OCI-LY3 (cell line): ENCODE measurements around the gene EIF2AK3.

ENCODE experiments used
- H2AFZ ChIP-seq: fragments of 200-600, 300-600 bp; shearing (Covaris generic); 2 replicates; pipeline ENCODE4 v1.6.0; 2014; ENCODE audit warnings: antibody characterized with exemption, low read depth, low read length
- H3K27ac ChIP-seq: fragments of 200-600, 300-600 bp; sonication (generic); 2 replicates; pipeline ENCODE4 v1.5.1; 2014; ENCODE audit warnings: mild to moderate bottlenecking, low read length, moderate library complexity, mixed read lengths
- H3K27me3 ChIP-seq: fragments of 200-600, 300-600 bp; sonication (generic); 2 replicates; pipeline ENCODE4 v1.6.1; 2014; ENCODE audit warnings: low read depth, low read length, mixed read lengths
- H3K36me3 ChIP-seq: fragments of 200-600, 300-600 bp; sonication (generic); replicated peaks from 2 replicates; pipeline ENCODE3; 2014; ENCODE audit warnings: low read depth, low read length, mixed read lengths
- H3K4me1 ChIP-seq: fragments of 300-600, 200-600 bp; sonication (generic); 2 replicates; pipeline ENCODE4 v1.6.1; 2014; ENCODE audit warnings: low read length, mixed read lengths
- H3K4me2 ChIP-seq: fragments of 200-600, 300-600 bp; sonication (generic); 2 replicates; pipeline ENCODE4 v1.6.1; 2014; ENCODE audit warnings: low read length, mixed read lengths
- H3K4me3 ChIP-seq: fragments of 300-600, 200-600 bp; sonication (generic); 2 replicates; pipeline ENCODE4 v1.5.1; 2014; ENCODE audit warnings: antibody characterized with exemption, mild to moderate bottlenecking, low read length, moderate library complexity
- H3K79me2 ChIP-seq: fragments of 300-600, 200-600 bp; shearing (Covaris generic); 2 replicates; pipeline ENCODE4 v1.6.1; 2014; ENCODE audit warnings: mild to moderate bottlenecking, low read length, mixed read lengths
- H3K9ac ChIP-seq: fragments of 300-600, 200-600 bp; shearing (Covaris generic); 2 replicates; pipeline ENCODE4 v1.6.0; 2014; ENCODE audit warnings: mild to moderate bottlenecking, low read length, moderate library complexity
- H3K9me3 ChIP-seq: fragments of 200-600, 300-600 bp; shearing (Covaris generic); 2 replicates; pipeline ENCODE4 v1.6.1; 2014; ENCODE audit warnings: low read length, mixed read lengths; ENCODE audit not compliant: insufficient read depth
- H4K20me1 ChIP-seq: fragments of 200-600, 300-600 bp; sonication (generic); 2 replicates; pipeline ENCODE4 v1.6.1; 2016; ENCODE audit warnings: low read length, mixed read lengths; ENCODE audit not compliant: insufficient read depth
- EZH2phosphoT487 ChIP-seq: fragments of 200-600 bp; shearing (Covaris generic); IDR thresholded peaks from 2 replicates; pipeline ENCODE4 v1.6.1; 2018; ENCODE audit warnings: antibody characterized with exemption, mixed run types, low read depth
- TF ChIP-seq, protein P1 (sequence below): fragments of 200-600, 300-600 bp; sonication (generic); IDR thresholded peaks from 2 replicates; pipeline ENCODE4 v1.5.1; 2014; ENCODE audit warnings: antibody characterized with exemption, low read length, low read depth

Gene EIF2AK3

DNA sequence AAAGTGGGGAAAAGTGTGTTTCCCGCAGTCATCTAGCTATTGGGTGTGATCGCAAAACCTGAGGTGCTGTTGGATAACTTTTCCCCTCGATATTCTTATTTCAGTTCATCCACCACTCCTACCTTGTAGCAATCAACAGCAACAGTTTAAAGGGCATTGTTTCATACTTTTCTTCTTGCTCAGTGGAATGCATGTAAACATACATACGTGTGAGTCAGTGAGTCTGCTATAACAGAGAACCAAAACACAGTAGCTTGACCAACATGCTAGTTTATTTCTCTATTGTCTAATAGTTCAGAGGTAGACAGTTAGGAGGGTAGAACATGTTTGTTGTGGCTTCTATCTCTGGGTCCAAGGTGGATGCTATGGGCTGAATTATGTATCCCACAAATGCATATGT lies 97.2 kb downstream of the EIF2AK3 start:
- H4K20me1 ChIP-seq = no peaks in the 10 kb centered on the region
- H2AFZ ChIP-seq = no peak overlapping the region
- no peaks in the 10 kb centered on the region for H3K27me3 ChIP-seq
- H3K9ac ChIP-seq = no peak overlapping the region
- no peak overlapping the region for H3K27ac ChIP-seq
- no peak overlapping the region for H3K4me2 ChIP-seq
- H3K4me1 ChIP-seq = no peaks in the 10 kb centered on the region
- no peaks in the 10 kb centered on the region for H3K9me3 ChIP-seq
- H3K36me3 ChIP-seq = no peaks in the 10 kb centered on the region
- H3K4me3 ChIP-seq = no peak overlapping the region
- no peaks in the 10 kb centered on the region for H3K79me2 ChIP-seq
- TF ChIP-seq, protein P1, sequence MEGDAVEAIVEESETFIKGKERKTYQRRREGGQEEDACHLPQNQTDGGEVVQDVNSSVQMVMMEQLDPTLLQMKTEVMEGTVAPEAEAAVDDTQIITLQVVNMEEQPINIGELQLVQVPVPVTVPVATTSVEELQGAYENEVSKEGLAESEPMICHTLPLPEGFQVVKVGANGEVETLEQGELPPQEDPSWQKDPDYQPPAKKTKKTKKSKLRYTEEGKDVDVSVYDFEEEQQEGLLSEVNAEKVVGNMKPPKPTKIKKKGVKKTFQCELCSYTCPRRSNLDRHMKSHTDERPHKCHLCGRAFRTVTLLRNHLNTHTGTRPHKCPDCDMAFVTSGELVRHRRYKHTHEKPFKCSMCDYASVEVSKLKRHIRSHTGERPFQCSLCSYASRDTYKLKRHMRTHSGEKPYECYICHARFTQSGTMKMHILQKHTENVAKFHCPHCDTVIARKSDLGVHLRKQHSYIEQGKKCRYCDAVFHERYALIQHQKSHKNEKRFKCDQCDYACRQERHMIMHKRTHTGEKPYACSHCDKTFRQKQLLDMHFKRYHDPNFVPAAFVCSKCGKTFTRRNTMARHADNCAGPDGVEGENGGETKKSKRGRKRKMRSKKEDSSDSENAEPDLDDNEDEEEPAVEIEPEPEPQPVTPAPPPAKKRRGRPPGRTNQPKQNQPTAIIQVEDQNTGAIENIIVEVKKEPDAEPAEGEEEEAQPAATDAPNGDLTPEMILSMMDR = no peak
- no peak for TF ChIP-seq EZH2phosphoT487

DNA sequence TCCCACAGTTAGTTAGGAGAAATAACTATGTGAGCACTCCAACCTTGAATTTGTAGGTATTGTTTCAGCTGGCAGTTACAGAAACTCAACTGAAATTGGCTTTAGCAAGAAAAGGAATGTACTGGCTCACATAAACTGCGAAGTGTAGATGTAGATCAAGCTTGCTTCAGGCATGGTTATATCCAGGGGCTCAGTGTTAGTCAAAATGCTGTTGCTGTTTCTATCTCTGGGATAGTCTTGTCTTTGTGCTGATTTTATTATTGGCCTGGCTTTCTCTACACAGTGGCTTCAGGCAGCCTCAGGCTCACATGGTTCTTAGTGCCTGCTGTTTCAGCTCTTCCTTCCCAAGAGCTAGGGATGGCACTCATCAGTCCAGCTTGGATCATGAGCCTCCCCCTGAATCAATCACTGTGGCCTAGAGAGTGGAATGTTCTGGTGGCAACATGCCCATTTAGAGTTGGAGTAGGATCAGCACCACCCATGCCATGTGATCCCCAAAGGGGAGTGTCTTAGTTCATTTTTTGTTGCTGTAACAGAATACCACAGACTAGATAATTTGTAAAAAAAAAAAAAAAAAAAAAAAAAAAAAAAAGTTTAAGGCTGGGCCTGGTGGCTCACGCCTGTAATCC lies 105.7 kb downstream of the EIF2AK3 start:
- Histone ChIP-seq H3K79me2 (no peaks in the 10 kb centered on the region), H3K27ac (no peak overlapping the region), H3K4me1 (no peaks in the 10 kb centered on the region), H3K36me3 (no peaks in the 10 kb centered on the region), H2AFZ (no peak overlapping the region), H3K4me2 (no peak overlapping the region), H3K9ac (no peak overlapping the region), H3K27me3 (0 out of 2 replicates have a peak, but pooled peaks cover 6% of the 10 kb centered on the region), H4K20me1 (no peaks in the 10 kb centered on the region), H3K4me3 (no peak overlapping the region), H3K9me3 (no peaks in the 10 kb centered on the region)
- TF ChIP-seq, protein P1 = no peak
- no peak for TF ChIP-seq EZH2phosphoT487

DNA sequence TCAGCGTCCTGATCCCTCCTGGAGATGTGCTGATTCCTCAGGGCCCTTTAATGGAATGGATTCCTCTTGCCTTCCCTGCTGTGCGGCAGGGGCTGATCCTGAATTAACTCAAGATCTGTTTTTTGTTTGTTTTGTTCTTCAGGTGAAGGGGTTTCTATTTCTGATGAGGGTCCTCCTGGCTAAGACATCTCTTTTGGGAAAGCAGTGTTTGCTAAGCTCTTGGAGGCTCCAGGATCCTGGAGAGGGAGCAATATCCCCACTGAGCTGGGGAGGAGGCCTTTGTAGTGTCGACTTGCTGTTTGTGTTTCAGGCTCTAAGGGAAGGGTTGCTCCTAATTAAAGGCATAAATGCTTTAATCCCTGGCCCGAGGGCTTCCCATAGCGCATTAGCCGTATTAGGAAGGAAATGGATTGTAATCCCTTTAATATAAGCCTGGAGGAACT lies 109.5 kb downstream of the EIF2AK3 start:
- TF ChIP-seq, protein P1 = no peak
- TF ChIP-seq EZH2phosphoT487 = no peak
- H3K27ac ChIP-seq = no peak overlapping the region
- H2AFZ ChIP-seq = no peak overlapping the region
- H3K4me2 ChIP-seq = no peak overlapping the region
- H3K4me1 ChIP-seq = no peaks in the 10 kb centered on the region
- no peaks in the 10 kb centered on the region for H3K9me3 ChIP-seq
- no peak overlapping the region for H3K9ac ChIP-seq
- 0 out of 2 replicates have a peak, but pooled peaks cover 6% of the 10 kb centered on the region for H3K27me3 ChIP-seq
- H3K36me3 ChIP-seq = no peaks in the 10 kb centered on the region
- H3K79me2 ChIP-seq = no peaks in the 10 kb centered on the region
- H4K20me1 ChIP-seq = no peaks in the 10 kb centered on the region
- no peak overlapping the region for H3K4me3 ChIP-seq
